Liver (tissue), 3 donors: ENCODE measurements around the gene MAGI1.

ENCODE experiments used
- CTCF ChIP-seq: fragments of 150-350 bp; IDR thresholded peaks from 2 replicates; pipeline ENCODE4 v1.5.1; 2017; ENCODE audit warnings: improper control_type of control experiment, low read depth, low read length; ENCODE audit not compliant: missing input control
- EGR1 ChIP-seq, 2 donors: IDR thresholded peaks; 2 replicates each; pipeline ENCODE4 v1.6.1; 2016 to 2018; ENCODE audit warnings: antibody characterized with exemption in 2 of 2, low read depth in 2 of 2
- FOXA1 ChIP-seq: IDR thresholded peaks from 2 replicates; pipeline ENCODE4 v1.6.1; 2016; ENCODE audit warnings: antibody characterized with exemption
- GABPA ChIP-seq, 2 donors: IDR thresholded peaks in 1 of 2; conservative IDR thresholded peaks in 1 of 2; 2 replicates each; pipeline ENCODE4 v1.6.1; 2016; ENCODE audit warnings: antibody characterized with exemption in 2 of 2, mild to moderate bottlenecking in 1 of 2, moderate library complexity in 1 of 2
- HNF4G ChIP-seq: IDR thresholded peaks from 2 replicates; pipeline ENCODE4 v1.6.1; 2016; ENCODE audit warnings: antibody characterized with exemption
- JUND ChIP-seq, 2 donors: IDR thresholded peaks; 2 replicates each; pipeline ENCODE4 v1.6.1; 2016; ENCODE audit warnings: antibody characterized with exemption in 2 of 2
- MAX ChIP-seq: IDR thresholded peaks from 2 replicates; pipeline ENCODE4 v1.6.1; 2016; ENCODE audit warnings: antibody characterized with exemption
- NR2F2 ChIP-seq: IDR thresholded peaks from 2 replicates; pipeline ENCODE4 v1.6.1; 2016; ENCODE audit warnings: antibody characterized with exemption
- RAD21 ChIP-seq, 2 donors: IDR thresholded peaks; 2 replicates each; pipeline ENCODE4 v1.6.1; 2016; ENCODE audit warnings: antibody characterized with exemption in 2 of 2, mild to moderate bottlenecking in 2 of 2
- REST ChIP-seq: IDR thresholded peaks from 2 replicates; pipeline ENCODE4 v1.6.1; 2016; ENCODE audit warnings: antibody characterized with exemption, mild to moderate bottlenecking
- RXRA ChIP-seq, 2 donors: IDR thresholded peaks; 2 replicates each; pipeline ENCODE4 v1.6.1; 2017 to 2018; ENCODE audit warnings: antibody characterized with exemption in 2 of 2, mild to moderate bottlenecking in 1 of 2
- TAF1 ChIP-seq: conservative IDR thresholded peaks from 2 replicates; pipeline ENCODE4 v1.6.1; 2016; ENCODE audit warnings: antibody characterized with exemption, mild to moderate bottlenecking
- ZBTB33 ChIP-seq: IDR thresholded peaks from 2 replicates; pipeline ENCODE4 v1.6.1; 2016; ENCODE audit warnings: antibody characterized with exemption
- TF ChIP-seq, protein P1 (sequence below): IDR thresholded peaks from 2 replicates; pipeline ENCODE4 v1.6.1; 2016; ENCODE audit warnings: antibody characterized with exemption
- donor health status: healthy.
- donor health status: healthy.

DNA sequence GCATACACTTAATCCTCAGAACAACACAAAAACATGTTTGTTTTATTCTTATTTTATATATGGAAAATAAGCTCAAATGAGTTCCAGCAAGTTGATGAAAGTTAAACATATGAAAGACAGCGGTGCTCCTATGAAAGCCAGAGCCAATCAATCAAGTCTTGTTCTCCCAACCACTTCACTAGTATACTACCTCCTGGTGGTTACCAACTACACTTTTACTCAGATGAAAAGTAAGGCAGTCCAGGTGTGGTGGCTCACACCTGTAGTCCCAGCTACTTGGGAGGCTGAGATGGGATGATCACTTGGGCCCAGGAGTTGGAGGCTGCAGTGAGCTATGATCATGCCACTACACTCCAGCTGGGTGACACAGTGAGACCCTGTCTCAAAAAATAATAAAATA is 66.0 kb downstream of the MAGI1 start:
- no peak for TF ChIP-seq ZBTB33
- no peak for TF ChIP-seq CTCF
- no peak for TF ChIP-seq GABPA (IDR thresholded peaks at IDR 0.05 in 1 of 2, conservative IDR thresholded peaks at IDR 0.05 in 1 of 2)
- TF ChIP-seq RAD21 (IDR thresholded peaks at IDR 0.05): peak in 1 of 2 donors; percentile 40
- TF ChIP-seq FOXA1: no peak
- no peak for TF ChIP-seq TAF1
- TF ChIP-seq EGR1 (IDR thresholded peaks at IDR 0.05; ENCODE audit: low read depth in 2 of 2): no peak
- TF ChIP-seq JUND (IDR thresholded peaks at IDR 0.05): no peak
- TF ChIP-seq MAX: no peak
- TF ChIP-seq RXRA (IDR thresholded peaks at IDR 0.05): no peak
- TF ChIP-seq, protein P1, sequence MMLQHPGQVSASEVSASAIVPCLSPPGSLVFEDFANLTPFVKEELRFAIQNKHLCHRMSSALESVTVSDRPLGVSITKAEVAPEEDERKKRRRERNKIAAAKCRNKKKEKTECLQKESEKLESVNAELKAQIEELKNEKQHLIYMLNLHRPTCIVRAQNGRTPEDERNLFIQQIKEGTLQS: no peak
- TF ChIP-seq HNF4G: no peak
- no peak for TF ChIP-seq NR2F2
- no peak for TF ChIP-seq REST
